HCT116 (cell line): ENCODE results near the gene MBP. TPM values are rescaled to one million over a fixed set of nuclear protein-coding genes. Genes with fewer than 3 reads are reported as not detected.

Experiments used
- ATAC-seq: fragments of 200-7000 bp; cut with Tn5 transposase; 2 replicates; pipeline ENCODE4 v1.9.1; 2020; ENCODE audit warnings: mild to moderate bottlenecking, moderate library complexity
- BruUV-seq: library from RNA; stranded (reverse); fragments of 400-500 nt; replicated peaks from 2 replicates; lab custom pipeline; 2021; lab: Mats Ljungman, UMichigan
- CTCF ChIA-PET: fragments of 300-600 bp; sonication (Branson Sonifier 250); formaldehyde crosslinking; loops from one replicate; lab custom pipeline; 2021; ENCODE audit warnings: antibody characterized with exemption; lab: Charles Lee
- POLR2A ChIA-PET: fragments of 300-600, 350-600 bp; sonication (Branson Sonifier 250); formaldehyde crosslinking; loops from one replicate; lab custom pipeline; 2021; ENCODE audit warnings: antibody characterized with exemption; lab: Charles Lee
- RAD21 ChIA-PET, 2 experiments: fragments of 300-600 bp; sonication (Branson Sonifier 250); formaldehyde crosslinking; loops; one replicate each; lab custom pipeline; 2023; ENCODE audit warnings: low total read pairs in 2 of 2; ENCODE audit not compliant: uncharacterized antibody in 2 of 2, unreplicated experiment in 2 of 2, low non-redundant PET in 1 of 2; lab: Charles Lee
- DNase-seq: peaks from one replicate; pipeline ENCODE4 v3.0.0-alpha.2; 2010; ENCODE audit warnings: low read depth, low spot score
- H2AFZ ChIP-seq: fragments of 200-600 bp; shearing (Covaris generic), sonication (generic); 2 replicates; pipeline ENCODE4 v1.6.1; 2017; ENCODE audit warnings: low read depth, mixed run types, mixed read lengths, antibody characterized with exemption, low read length; ENCODE audit not compliant: poor library complexity, severe bottlenecking
- H3K27ac ChIP-seq: 2 replicates; pipeline ENCODE4 v1.5.1; 2012; ENCODE audit warnings: low read depth, low read length
- H3K27me3 ChIP-seq: fragments of 200-600 bp; sonication (generic); 2 replicates; pipeline ENCODE4 v1.6.1; 2016; ENCODE audit warnings: mixed run types, low read length, mixed read lengths; ENCODE audit not compliant: insufficient read depth
- H3K36me3 ChIP-seq, 2 experiments: fragments of 200-500 bp in 1 of 2; fragments of 200-600 bp in 1 of 2; sonication (Bioruptor generic) in 1 of 2; sonication (generic) in 1 of 2; 2 replicates each; pipeline versions ENCODE4 v1.5.1 to v1.6.1; 2014 to 2016; ENCODE audit warnings: low read length in 2 of 2, inconsistent platforms in 1 of 2, mixed read lengths in 1 of 2, mixed run types in 1 of 2; ENCODE audit not compliant: insufficient read depth in 2 of 2, control insufficient read depth in 1 of 2
- H3K4me1 ChIP-seq, 2 experiments: fragments of 200-600 bp in 1 of 2; sonication (generic) in 1 of 2; 2 replicates each; pipeline versions ENCODE4 v1.5.1 to v1.6.1; 2012 to 2017; ENCODE audit warnings: low read length in 2 of 2, inconsistent platforms in 1 of 2, mild to moderate bottlenecking in 1 of 2, mixed read lengths in 1 of 2, mixed run types in 1 of 2, moderate library complexity in 1 of 2; ENCODE audit not compliant: insufficient read depth in 2 of 2, control insufficient read depth in 1 of 2
- H3K4me2 ChIP-seq: fragments of 200-600 bp; sonication (generic); 2 replicates; pipeline ENCODE4 v1.6.1; 2017; ENCODE audit warnings: mixed run types, low read length, mixed read lengths
- H3K4me3 ChIP-seq, 2 experiments: fragments of 200-600 bp in 1 of 2; sonication (generic) in 1 of 2; replicated peaks in 1 of 2; 2 replicates each; pipeline ENCODE4 v1.5.1; 2011 to 2016; ENCODE audit warnings: low read length in 2 of 2, control low read depth in 1 of 2, low read depth in 1 of 2, mild to moderate bottlenecking in 1 of 2, mixed read lengths in 1 of 2, mixed run types in 1 of 2
- H3K79me2 ChIP-seq: fragments of 200-600 bp; sonication (generic); 2 replicates; pipeline ENCODE4 v1.6.1; 2017; ENCODE audit warnings: mild to moderate bottlenecking, mixed run types, low read length, moderate library complexity, mixed read lengths; ENCODE audit not compliant: insufficient read depth
- H3K9ac ChIP-seq: fragments of 200-600 bp; sonication (generic); 2 replicates; pipeline ENCODE4 v1.6.1; 2016; ENCODE audit warnings: low read length, mixed read lengths
- H3K9me2 ChIP-seq: fragments of 200-600 bp; sonication (generic), shearing (Covaris generic); 2 replicates; pipeline ENCODE4 v1.6.1; 2017; ENCODE audit warnings: mixed run types, mild to moderate bottlenecking, moderate library complexity; ENCODE audit not compliant: insufficient read depth
- H3K9me3 ChIP-seq, 2 experiments: fragments of 200-500 bp in 1 of 2; fragments of 200-600 bp in 1 of 2; sonication (Bioruptor generic) in 1 of 2; sonication (generic) in 1 of 2; 2 replicates each; pipeline ENCODE4 v1.6.1; 2014 to 2017; ENCODE audit warnings: low read length in 2 of 2, mixed read lengths in 2 of 2, inconsistent platforms in 1 of 2, low read depth in 1 of 2, mild to moderate bottlenecking in 1 of 2, mixed run types in 1 of 2, moderate library complexity in 1 of 2; ENCODE audit not compliant: control insufficient read depth in 1 of 2, insufficient read depth in 1 of 2
- H4K20me1 ChIP-seq: fragments of 200-600 bp; sonication (generic), shearing (Covaris generic); 2 replicates; pipeline ENCODE4 v1.6.1; 2017; ENCODE audit warnings: mixed run types, mild to moderate bottlenecking, moderate library complexity; ENCODE audit not compliant: insufficient read depth
- ATF3 ChIP-seq: IDR thresholded peaks from 2 replicates; pipeline ENCODE4 v1.6.1; 2012
- POLR2AphosphoS5 ChIP-seq: IDR thresholded peaks from 2 replicates; pipeline ENCODE4 v1.6.1; 2011; ENCODE audit warnings: mild to moderate bottlenecking, low read depth, low read length, moderate library complexity
- ZBTB33 ChIP-seq: IDR thresholded peaks from 2 replicates; pipeline ENCODE4 v1.6.1; 2011; ENCODE audit warnings: mild to moderate bottlenecking, low read length, moderate library complexity; ENCODE audit not compliant: insufficient replicate concordance; ENCODE audit errors: extremely low read depth
- intact Hi-C: fragments of 100-400 bp; cut with micrococcal nuclease; formaldehyde crosslinking; loops from 2 replicates; pipeline ENCODE4 v1.10.0; 2022
- total RNA-seq: library from RNA; stranded (reverse); gene quantifications from one replicate; pipeline ENCODE4 v1.2.1, GENCODE V29; 2021; ENCODE audit not compliant: unreplicated experiment

MBP gene
- total RNA-seq, 1 experiment from 2014 or later = 34.9 TPM

DNA sequence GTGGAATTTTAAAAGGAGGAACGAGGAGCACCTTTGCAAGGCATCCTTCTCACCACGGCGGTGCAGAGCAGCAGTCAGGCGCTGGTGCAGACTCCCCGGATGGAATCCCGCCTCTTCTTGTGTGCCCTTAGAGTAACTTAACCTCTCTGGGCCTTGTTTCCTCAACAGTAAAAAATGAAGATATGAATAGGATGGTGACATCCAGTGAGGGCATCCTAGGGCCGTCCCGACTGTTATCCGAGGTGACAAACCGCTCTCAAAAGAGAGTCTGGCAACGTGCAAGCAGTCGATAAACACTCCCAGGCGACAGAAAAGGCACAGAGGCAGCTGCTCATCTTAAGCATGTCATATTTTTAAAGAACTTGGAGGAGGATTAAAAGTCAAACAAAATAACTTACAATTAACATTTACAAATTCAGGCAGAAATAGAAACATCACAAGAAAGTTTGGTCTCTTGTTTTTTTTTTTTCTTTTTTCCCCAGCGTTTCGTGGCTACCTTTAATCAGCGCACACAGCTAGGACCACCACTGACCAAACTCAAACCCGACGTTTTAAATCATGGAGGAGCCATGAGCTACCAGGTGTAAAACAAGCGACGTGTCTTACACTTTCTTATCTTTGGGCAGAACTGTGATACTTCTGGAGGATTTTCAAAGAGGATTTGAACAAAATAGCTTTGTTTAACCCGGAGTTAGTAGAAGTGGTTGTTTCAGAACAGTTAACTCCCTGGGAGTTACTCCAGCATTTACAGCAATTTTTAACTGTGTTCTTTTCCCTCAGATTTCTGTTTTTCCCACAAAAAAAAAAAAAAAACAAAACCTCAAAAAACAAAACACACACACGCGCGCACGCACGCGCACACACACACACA lies 2.1 kb downstream of the MBP start:
- ATAC-seq = no peak
- POLR2A ChIA-PET = interaction anchor here (0.7 kb wide), 1 partner anchor 211 kb away, joined by 4 read pairs; no protein-coding TSS in a partner anchor
- TF ChIP-seq ATF3 = no peak
- no peak for TF ChIP-seq ZBTB33
- H3K9ac ChIP-seq = peak overlapping the region; percentile 92
- peaks cover 28 to 61% of the 10 kb centered on the region in 2 experiments for H3K4me1 ChIP-seq
- peak overlapping the region; percentile 94 for H3K4me2 ChIP-seq
- no peaks in the 10 kb centered on the region for H3K9me2 ChIP-seq
- no TSS peak for BruUV-seq
- H3K9me3 ChIP-seq = no peaks in the 10 kb centered on the region
- H3K79me2 ChIP-seq = peaks cover 67% of the 10 kb centered on the region
- RAD21 ChIA-PET = interaction anchor here in 1 of 2 experiments (0.7 kb wide), 2 partner anchors 11 to 69 kb away, joined by 3 to 4 read pairs; no protein-coding TSS in a partner anchor
- H2AFZ ChIP-seq = no peak overlapping the region
- H3K27ac ChIP-seq = peak overlapping the region; percentile 90; the same call in 1 of the 2 replicates
- no peaks in the 10 kb centered on the region for H3K27me3 ChIP-seq
- H4K20me1 ChIP-seq = no peaks in the 10 kb centered on the region
- intact Hi-C loops = loop anchor here (5.0 to 10.0 kb wide), 2 partner anchors 77 to 126 kb away; no protein-coding TSS in a partner anchor
- CTCF ChIA-PET = no interaction called here
- peak overlapping the region; percentile 71 to 79 for H3K4me3 ChIP-seq
- no peak for DNase-seq
- 0 out of 4 replicates have a peak, but pooled peaks cover 0 to 4% of the 10 kb centered on the region in 2 experiments for H3K36me3 ChIP-seq

DNA sequence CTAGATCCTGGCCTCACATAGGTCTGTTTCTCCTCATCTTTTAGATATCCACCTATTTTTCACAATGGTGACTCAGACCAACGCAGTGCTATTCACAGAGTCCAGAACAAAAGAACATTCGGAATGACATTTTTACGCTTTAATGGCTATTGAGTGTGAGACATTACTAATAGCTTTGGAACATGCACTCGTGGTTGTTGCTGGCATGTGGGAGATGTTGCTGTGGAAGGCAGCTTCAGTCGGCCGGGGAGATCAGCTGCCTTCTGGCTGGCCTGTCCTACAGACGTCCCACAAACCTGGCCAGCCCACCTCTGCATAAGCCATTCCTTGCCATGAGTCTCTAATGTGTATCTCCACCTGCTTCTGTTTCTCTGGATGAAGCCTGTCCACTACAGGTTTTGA lies 3.4 kb downstream of the MBP start:
- H4K20me1 ChIP-seq = no peaks in the 10 kb centered on the region
- H3K27me3 ChIP-seq = no peaks in the 10 kb centered on the region
- H3K79me2 ChIP-seq = peaks cover 80% of the 10 kb centered on the region
- no TSS peak for BruUV-seq
- ChIA-PET POLR2A (no interaction called here), RAD21 (no interaction called here), CTCF (no interaction called here)
- DNase-seq (no peak), ATAC-seq (no peak)
- no peak overlapping the region for H3K4me3 ChIP-seq
- intact Hi-C loops = no loop called here
- H3K9me2 ChIP-seq = no peaks in the 10 kb centered on the region
- H3K9ac ChIP-seq = peak overlapping the region; percentile 31
- peaks cover 28 to 69% of the 10 kb centered on the region in 2 experiments for H3K4me1 ChIP-seq
- peak overlapping the region; percentile 68; the same call in 1 of the 2 replicates for H3K27ac ChIP-seq
- 0 out of 4 replicates have a peak, but pooled peaks cover 0 to 4% of the 10 kb centered on the region in 2 experiments for H3K36me3 ChIP-seq
- H2AFZ ChIP-seq = no peak overlapping the region
- no peak for TF ChIP-seq POLR2AphosphoS5
- no peaks in the 10 kb centered on the region for H3K9me3 ChIP-seq
- peak overlapping the region; percentile 59 for H3K4me2 ChIP-seq
